Upper lobe of right lung (tissue), 1 donor: ENCODE results near the gene RAPGEF2. TPM values are rescaled to one million over a fixed set of nuclear protein-coding genes. Genes with fewer than 3 reads are reported as not detected.

ENCODE experiments used
- ATAC-seq: fragments of 200-7000 bp; cut with Tn5 transposase; one replicate; pipeline ENCODE4 v1.9.1; 2020; ENCODE audit warnings: mild to moderate bottlenecking, moderate library complexity
- DNase-seq: peaks from one replicate; pipeline ENCODE4 v3.0.0-alpha.2; 2020
- H3K27ac ChIP-seq: fragments of 200-600 bp; one replicate; pipeline ENCODE4 v1.8.0; 2022
- H3K27me3 ChIP-seq: fragments of 200-600 bp; one replicate; pipeline ENCODE4 v1.8.0; 2022; ENCODE audit warnings: mild to moderate bottlenecking
- H3K36me3 ChIP-seq: fragments of 200-600 bp; one replicate; pipeline ENCODE4 v1.8.0; 2022
- H3K4me1 ChIP-seq: fragments of 200-600 bp; one replicate; pipeline ENCODE4 v1.8.0; 2022
- H3K4me3 ChIP-seq: fragments of 200-600 bp; one replicate; pipeline ENCODE4 v1.8.0; 2022; ENCODE audit warnings: mild to moderate bottlenecking
- H3K9me3 ChIP-seq: fragments of 200-600 bp; one replicate; pipeline ENCODE4 v1.8.0; 2022
- CTCF ChIP-seq: fragments of 200-600 bp; IDR thresholded peaks from one replicate; pipeline ENCODE4 v1.8.0; 2022; ENCODE audit warnings: antibody characterized with exemption
- intact Hi-C: fragments of 100-400 bp; cut with DNase I; formaldehyde crosslinking; loops from one replicate; pipeline ENCODE4 v1.11.0; 2022
- total RNA-seq: library from RNA; stranded (reverse); fragmentation: NEBNext Ultra II Directional; extraction: Animal tissue kit (Norgen Biotek cat#: 25700); gene quantifications from one replicate; pipeline ENCODE4 v1.2.1, GENCODE V29; 2021
- donor health status: DM: no; HTN: yes; CAD: no; lungs with severe emphysema.

The RAPGEF2 gene
- total RNA-seq, 1 donor from 2014 or later = 61.3 TPM

- intact Hi-C loops = no loop called here
- DNase-seq (no peak), ATAC-seq (no peak)
- Histone ChIP-seq H3K36me3 (no peaks in the 10 kb centered on the region), H3K27ac (no peak overlapping the region), H3K4me1 (peaks cover 9% of the 10 kb centered on the region), H3K4me3 (no peak overlapping the region), H3K27me3 (no peaks in the 10 kb centered on the region), H3K9me3 (no peaks in the 10 kb centered on the region)
- TF ChIP-seq CTCF = no peak
These were observed 121.5 kb downstream of the RAPGEF2 start for GRCh38 chr4:159224408-159224807.

DNA sequence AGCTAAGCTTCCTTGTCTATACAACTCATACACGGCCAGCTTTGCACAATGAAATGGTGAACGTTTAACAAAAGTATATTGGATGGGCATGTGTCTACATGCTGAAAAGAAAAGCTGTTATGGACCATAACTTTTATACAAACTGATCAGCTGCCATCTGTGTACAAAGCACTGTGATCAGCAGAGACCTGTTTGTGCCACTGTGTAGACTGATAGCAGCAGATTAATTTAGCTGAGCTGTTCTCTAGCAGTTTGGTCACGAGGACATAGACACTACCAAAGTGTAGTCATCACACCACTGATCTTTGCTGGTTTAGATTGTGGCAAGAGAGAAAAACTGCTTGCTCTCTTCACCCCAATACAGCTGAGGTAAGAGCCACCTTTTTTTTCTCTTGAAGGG is 124.5 kb downstream of the RAPGEF2 start:
- intact Hi-C loops = no loop called here
- no peaks in the 10 kb centered on the region for H3K27me3 ChIP-seq
- H3K9me3 ChIP-seq = no peaks in the 10 kb centered on the region
- H3K4me1 ChIP-seq = peaks cover 9% of the 10 kb centered on the region
- H3K27ac ChIP-seq = peak overlapping the region; percentile 65
- DNase-seq (no peak), ATAC-seq (peak; percentile 11)
- no peaks in the 10 kb centered on the region for H3K36me3 ChIP-seq
- no peak overlapping the region for H3K4me3 ChIP-seq
- no peak for TF ChIP-seq CTCF

- intact Hi-C loops = no loop called here
- ATAC-seq (peak; percentile 98), DNase-seq (peak; percentile 80)
- TF ChIP-seq CTCF = peak; percentile 13
- H3K4me1 ChIP-seq = peaks cover 9% of the 10 kb centered on the region
- no peaks in the 10 kb centered on the region for H3K27me3 ChIP-seq
- peak overlapping the region; percentile 65 for H3K27ac ChIP-seq
- H3K4me3 ChIP-seq = peak overlapping the region; percentile 27
- H3K9me3 ChIP-seq = no peaks in the 10 kb centered on the region
- no peaks in the 10 kb centered on the region for H3K36me3 ChIP-seq
These were observed 125.1 kb downstream of the RAPGEF2 start for GRCh38 chr4:159227984-159228383.

DNA sequence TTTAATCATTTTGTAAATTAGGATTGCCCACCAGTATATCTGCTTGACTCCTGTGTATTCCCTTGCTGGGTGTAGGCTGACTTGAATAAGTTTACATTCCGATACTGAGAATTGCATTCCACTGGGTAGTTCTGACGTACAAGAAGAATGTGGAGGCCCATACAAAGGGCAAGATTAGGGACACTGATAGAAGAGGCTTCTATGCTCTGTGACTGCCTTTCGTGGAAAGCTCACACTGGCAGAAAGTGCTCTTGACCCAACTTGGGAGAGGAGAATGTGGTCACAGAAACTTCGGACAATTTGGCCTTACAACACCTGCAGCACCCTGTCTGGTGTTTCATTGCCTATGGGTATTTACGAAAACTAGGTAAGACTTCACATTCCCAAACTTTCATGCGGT is 126.3 kb downstream of the RAPGEF2 start:
- no peak for DNase-seq
- peak; percentile 79 for ATAC-seq
- intact Hi-C loops = no loop called here
- Histone ChIP-seq H3K27ac (no peak overlapping the region), H3K4me1 (peaks cover 9% of the 10 kb centered on the region), H3K9me3 (no peaks in the 10 kb centered on the region), H3K4me3 (no peak overlapping the region), H3K27me3 (no peaks in the 10 kb centered on the region), H3K36me3 (no peaks in the 10 kb centered on the region)
- no peak for TF ChIP-seq CTCF

GRCh38 chr4:159232465-159233106 is 129.7 kb downstream of the RAPGEF2 start:
- H3K4me1 ChIP-seq = peaks cover 4% of the 10 kb centered on the region
- DNase-seq (no peak), ATAC-seq (no peak)
- no peak overlapping the region for H3K4me3 ChIP-seq
- TF ChIP-seq CTCF = no peak
- H3K36me3 ChIP-seq = no peaks in the 10 kb centered on the region
- intact Hi-C loops = no loop called here
- H3K27me3 ChIP-seq = no peaks in the 10 kb centered on the region
- no peak overlapping the region for H3K27ac ChIP-seq
- no peaks in the 10 kb centered on the region for H3K9me3 ChIP-seq
